Measurements from ENCODE around the gene PRSS53. TPM values are rescaled to one million over a fixed set of nuclear protein-coding genes. Genes with fewer than 3 reads are reported as not detected.

The PRSS53 gene
- total RNA-seq, 1 experiment from 2014 or later = 1.9 TPM

- H3K27me3 ChIP-seq (replicated peaks) = no peaks in the 10 kb centered on the region
- no peak overlapping the region for H3K4me3 ChIP-seq
- H3K4me1 ChIP-seq (replicated peaks) = no peaks in the 10 kb centered on the region
- no peak for DNase-seq (ENCODE audit: low read depth in 1 of 2, low spot score in 2 of 2)
- peaks cover 23% of the 10 kb centered on the region for H3K36me3 ChIP-seq
- H3K9me3 ChIP-seq (replicated peaks) = no peaks in the 10 kb centered on the region
- no peak overlapping the region for H3K27ac ChIP-seq
Observed at GRCh38 chr16:31042866-31043265, 45.9 kb downstream of the PRSS53 start.

DNA sequence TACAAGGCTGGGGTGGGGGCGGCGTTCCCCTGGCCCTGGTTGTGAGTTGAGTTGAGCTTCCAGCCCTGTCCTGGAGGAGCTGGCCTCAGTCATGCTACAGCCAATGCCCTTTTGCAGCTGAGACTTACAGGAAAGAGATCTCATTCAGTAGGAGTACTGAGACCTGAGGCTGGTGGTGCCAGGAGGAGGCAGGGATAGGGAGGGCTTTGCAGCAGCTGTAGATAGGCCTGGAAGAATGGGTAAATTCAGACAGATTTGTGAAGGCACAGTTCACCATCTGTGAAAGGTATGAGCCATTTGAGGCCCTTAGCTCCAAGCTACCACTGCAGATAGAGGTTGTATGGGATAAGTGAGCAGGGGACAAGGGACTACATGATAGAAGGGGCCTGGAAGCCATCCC lies 49.8 kb downstream of the PRSS53 start:
- no peak for DNase-seq (ENCODE audit: low read depth in 1 of 2, low spot score in 2 of 2)
- Histone ChIP-seq H3K27ac (no peak overlapping the region), H3K36me3 (peaks cover 39% of the 10 kb centered on the region)

DNA sequence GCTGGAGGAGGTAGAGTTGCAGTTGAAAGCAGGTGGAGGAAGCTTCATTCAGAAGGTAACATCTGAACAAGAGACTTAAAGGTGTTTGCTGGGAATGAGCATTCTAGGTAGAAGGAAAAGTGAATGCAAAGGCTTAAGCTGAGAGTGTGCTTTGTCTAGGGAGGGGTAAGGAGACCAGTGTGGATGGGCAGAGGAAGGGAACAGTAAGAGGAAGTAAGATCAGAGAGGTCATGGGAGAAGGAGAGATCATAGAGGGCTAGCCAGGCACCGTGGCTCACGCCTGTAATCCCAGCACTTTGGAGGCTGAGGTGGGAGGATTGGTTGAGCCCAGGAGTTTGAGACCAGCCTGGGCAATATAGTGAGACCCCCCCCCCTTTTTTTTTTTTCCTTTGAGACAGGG lies 52.1 kb downstream of the PRSS53 start:
- peaks cover 33% of the 10 kb centered on the region for H3K36me3 ChIP-seq
- DNase-seq (ENCODE audit: low read depth in 1 of 2, low spot score in 2 of 2) = no peak
- H3K27ac ChIP-seq = no peak overlapping the region
- no peak overlapping the region for H3K4me3 ChIP-seq
- no peaks in the 10 kb centered on the region for H3K9me3 ChIP-seq (replicated peaks)
- peaks cover 11% of the 10 kb centered on the region for H3K4me1 ChIP-seq (replicated peaks)
- H3K27me3 ChIP-seq (replicated peaks) = no peaks in the 10 kb centered on the region

More for the DNA sequence above, 49.8 kb downstream of the PRSS53 start:
- no peak overlapping the region for H3K4me3 ChIP-seq
- H3K4me1 ChIP-seq (replicated peaks) = 0 out of 2 replicates have a peak, but pooled peaks cover 4% of the 10 kb centered on the region
- H3K9me3 ChIP-seq (replicated peaks) = no peaks in the 10 kb centered on the region
- H3K27me3 ChIP-seq (replicated peaks) = no peaks in the 10 kb centered on the region

- Histone ChIP-seq H3K27ac (no peak overlapping the region), H3K27me3 (replicated peaks) (no peaks in the 10 kb centered on the region), H3K9me3 (replicated peaks) (no peaks in the 10 kb centered on the region), H3K36me3 (peaks cover 19% of the 10 kb centered on the region), H3K4me3 (peak overlapping the region; percentile 72), H3K4me1 (replicated peaks) (peaks cover 11% of the 10 kb centered on the region)
- peak; percentile 70 to 88 for DNase-seq (ENCODE audit: low read depth in 1 of 2, low spot score in 2 of 2)
Observed at GRCh38 chr16:31033709-31034492, 54.8 kb downstream of the PRSS53 start.

Other genes starting within 250 kb of the PRSS53 start
- 52.8 and 58.5 TPM in 2 replicates for gene BCL7C, start 194.9 kb downstream of the PRSS53 start, total RNA-seq (2014; rRNA removed; shearing (Covaris generic))
- 1.3 and 3.5 TPM in 2 replicates for gene CTF1, start 192.3 kb downstream of the PRSS53 start, total RNA-seq (2014; rRNA removed; shearing (Covaris generic))
- gene FBXL19, start 165.4 kb downstream of the PRSS53 start, total RNA-seq (2014; rRNA removed; shearing (Covaris generic)) = 7.1 and 8.9 TPM in 2 replicates
- 8.7 and 9.1 TPM in 2 replicates for gene ORAI3, start 139.9 kb downstream of the PRSS53 start, total RNA-seq (2014; rRNA removed; shearing (Covaris generic))
- gene SETD1A, start 131.2 kb downstream of the PRSS53 start, total RNA-seq (2014; rRNA removed; shearing (Covaris generic)) = 0.60 and 2.2 TPM in 2 replicates
- 4.1 and 7.8 TPM in 2 replicates for gene HSD3B7, start 103.7 kb downstream of the PRSS53 start, total RNA-seq (2014; rRNA removed; shearing (Covaris generic))
- 0.05 and 0.06 TPM in 2 replicates for gene STX1B, start 78.3 kb downstream of the PRSS53 start, total RNA-seq (2014; rRNA removed; shearing (Covaris generic))
- gene STX4, start 55.4 kb downstream of the PRSS53 start, total RNA-seq (2014; rRNA removed; shearing (Covaris generic)) = 5.2 and 11.8 TPM in 2 replicates
- gene ZNF668, start 14.7 kb downstream of the PRSS53 start, total RNA-seq (2014; rRNA removed; shearing (Covaris generic)) = 13.2 and 16.0 TPM in 2 replicates
- 6.7 and 13.3 TPM in 2 replicates for gene ZNF646, start 14.5 kb downstream of the PRSS53 start, total RNA-seq (2014; rRNA removed; shearing (Covaris generic))
- 119 and 140 TPM in 2 replicates for gene VKORC1, start 5.9 kb upstream of the PRSS53 start, total RNA-seq (2014; rRNA removed; shearing (Covaris generic))
- 19.1 and 20.8 TPM in 2 replicates for gene BCKDK, start 19.4 kb upstream of the PRSS53 start, total RNA-seq (2014; rRNA removed; shearing (Covaris generic))
- gene KAT8, start 28.7 kb upstream of the PRSS53 start, total RNA-seq (2014; rRNA removed; shearing (Covaris generic)) = 32.3 and 45.2 TPM in 2 replicates
- gene PRSS8, start 46.8 kb upstream of the PRSS53 start, total RNA-seq (2014; rRNA removed; shearing (Covaris generic)) = not detected in 2 replicates
- gene PRSS36, start 61.1 kb upstream of the PRSS53 start, total RNA-seq (2014; rRNA removed; shearing (Covaris generic)) = 0.18 and 0.38 TPM in 2 replicates
- gene FUS, start 91.2 kb upstream of the PRSS53 start, total RNA-seq (2014; rRNA removed; shearing (Covaris generic)) = 32.0 and 37.5 TPM in 2 replicates
- 15.4 and 21.6 TPM in 2 replicates for gene PYCARD, start 113.8 kb upstream of the PRSS53 start, total RNA-seq (2014; rRNA removed; shearing (Covaris generic))
- not detected in 2 replicates for gene TRIM72, start 125.2 kb upstream of the PRSS53 start, total RNA-seq (2014; rRNA removed; shearing (Covaris generic))
- gene PYDC1, start 128.2 kb upstream of the PRSS53 start, total RNA-seq (2014; rRNA removed; shearing (Covaris generic)) = not detected in 2 replicates
- gene ITGAM, start 171.0 kb upstream of the PRSS53 start, total RNA-seq (2014; rRNA removed; shearing (Covaris generic)) = 0.05 TPM in 1 of 2 replicates, not detected in the other